HEK293 (cell line): ENCODE data around the gene SLMAP.

Source experiments
- ZEB2 ChIP-seq: fragments of 450-650 bp; formaldehyde crosslinking; IDR thresholded peaks from 2 replicates; pipeline ENCODE4 v1.5.1; 2016; ENCODE audit warnings: missing biosample characterization, missing genetic modification characterization
- ZNF274 ChIP-seq, 2 experiments: fragments of 200-500 bp in 1 of 2; fragments of 450-650 bp in 1 of 2; sonication (Bioruptor generic) in 1 of 2; formaldehyde crosslinking in 1 of 2; IDR thresholded peaks; 2 replicates each; pipeline versions ENCODE4 v1.5.1 to v1.6.1; 2014 to 2016; ENCODE audit warnings: borderline replicate concordance in 1 of 2, inconsistent platforms in 1 of 2, low read length in 1 of 2, missing biosample characterization in 1 of 2, missing genetic modification characterization in 1 of 2
- ZNF660 ChIP-seq: fragments of 450-650 bp; IDR thresholded peaks from 2 replicates; pipeline ENCODE4 v1.5.1; 2018; ENCODE audit warnings: missing biosample characterization, mild to moderate bottlenecking, missing genetic modification characterization
- TF ChIP-seq, protein P1 (sequence below): fragments of 450-650 bp; formaldehyde crosslinking; IDR thresholded peaks from 2 replicates; pipeline ENCODE4 v1.5.1; 2016; ENCODE audit warnings: missing biosample characterization, missing genetic modification characterization

DNA sequence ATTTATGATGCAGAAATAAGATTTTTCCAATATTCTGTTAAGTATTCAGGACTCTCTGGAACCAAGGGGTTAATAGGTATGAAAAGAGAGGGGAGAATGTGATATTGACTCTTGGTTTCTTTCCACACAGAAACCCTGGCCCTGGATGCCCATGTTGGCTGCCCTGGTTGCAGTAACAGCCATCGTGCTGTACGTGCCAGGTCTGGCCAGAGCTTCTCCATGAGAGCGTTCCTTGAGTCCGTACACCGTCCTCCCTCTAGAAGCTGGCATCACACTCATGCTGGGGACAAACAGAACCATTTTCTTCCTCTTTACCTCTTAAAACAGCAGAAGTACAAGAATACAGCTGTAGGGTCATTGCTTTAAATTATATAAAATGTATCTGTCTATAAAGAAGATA lies 171.1 kb downstream of the SLMAP start:
- TF ChIP-seq ZNF274 (IDR thresholded peaks at IDR 0.05; ENCODE audit: low read length), result no peak
- TF ChIP-seq ZNF274 (tag by site-specific recombination; IDR thresholded peaks at IDR 0.05; ENCODE audit: borderline replicate concordance), result no peak
- TF ChIP-seq, protein P1, sequence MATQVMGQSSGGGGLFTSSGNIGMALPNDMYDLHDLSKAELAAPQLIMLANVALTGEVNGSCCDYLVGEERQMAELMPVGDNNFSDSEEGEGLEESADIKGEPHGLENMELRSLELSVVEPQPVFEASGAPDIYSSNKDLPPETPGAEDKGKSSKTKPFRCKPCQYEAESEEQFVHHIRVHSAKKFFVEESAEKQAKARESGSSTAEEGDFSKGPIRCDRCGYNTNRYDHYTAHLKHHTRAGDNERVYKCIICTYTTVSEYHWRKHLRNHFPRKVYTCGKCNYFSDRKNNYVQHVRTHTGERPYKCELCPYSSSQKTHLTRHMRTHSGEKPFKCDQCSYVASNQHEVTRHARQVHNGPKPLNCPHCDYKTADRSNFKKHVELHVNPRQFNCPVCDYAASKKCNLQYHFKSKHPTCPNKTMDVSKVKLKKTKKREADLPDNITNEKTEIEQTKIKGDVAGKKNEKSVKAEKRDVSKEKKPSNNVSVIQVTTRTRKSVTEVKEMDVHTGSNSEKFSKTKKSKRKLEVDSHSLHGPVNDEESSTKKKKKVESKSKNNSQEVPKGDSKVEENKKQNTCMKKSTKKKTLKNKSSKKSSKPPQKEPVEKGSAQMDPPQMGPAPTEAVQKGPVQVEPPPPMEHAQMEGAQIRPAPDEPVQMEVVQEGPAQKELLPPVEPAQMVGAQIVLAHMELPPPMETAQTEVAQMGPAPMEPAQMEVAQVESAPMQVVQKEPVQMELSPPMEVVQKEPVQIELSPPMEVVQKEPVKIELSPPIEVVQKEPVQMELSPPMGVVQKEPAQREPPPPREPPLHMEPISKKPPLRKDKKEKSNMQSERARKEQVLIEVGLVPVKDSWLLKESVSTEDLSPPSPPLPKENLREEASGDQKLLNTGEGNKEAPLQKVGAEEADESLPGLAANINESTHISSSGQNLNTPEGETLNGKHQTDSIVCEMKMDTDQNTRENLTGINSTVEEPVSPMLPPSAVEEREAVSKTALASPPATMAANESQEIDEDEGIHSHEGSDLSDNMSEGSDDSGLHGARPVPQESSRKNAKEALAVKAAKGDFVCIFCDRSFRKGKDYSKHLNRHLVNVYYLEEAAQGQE (tag by site-specific recombination), result no peak
- no peak for TF ChIP-seq ZEB2 (tag by site-specific recombination)
- TF ChIP-seq ZNF660 (tag by site-specific recombination), result no peak
